T-helper 1 cell (primary cell): ENCODE data around the gene XBP1.
"Not testable (repeated sequence)": the region's sequence is repeated elsewhere in the genome, so short reads cannot be mapped to it uniquely, and the experiment has no call there.

Experiments
- DNase-seq, 5 donors: peaks; one replicate each; pipeline ENCODE4 v3.0.0-alpha.2; 2012 to 2020
- total RNA-seq, 4 donors: gene quantifications; one replicate each; lab custom pipeline; 2026; lab: John Stamatoyannopoulos, UW

Gene XBP1
- 182 to 353 (median 278) reads per million in 4 donors for total RNA-seq

DNA sequence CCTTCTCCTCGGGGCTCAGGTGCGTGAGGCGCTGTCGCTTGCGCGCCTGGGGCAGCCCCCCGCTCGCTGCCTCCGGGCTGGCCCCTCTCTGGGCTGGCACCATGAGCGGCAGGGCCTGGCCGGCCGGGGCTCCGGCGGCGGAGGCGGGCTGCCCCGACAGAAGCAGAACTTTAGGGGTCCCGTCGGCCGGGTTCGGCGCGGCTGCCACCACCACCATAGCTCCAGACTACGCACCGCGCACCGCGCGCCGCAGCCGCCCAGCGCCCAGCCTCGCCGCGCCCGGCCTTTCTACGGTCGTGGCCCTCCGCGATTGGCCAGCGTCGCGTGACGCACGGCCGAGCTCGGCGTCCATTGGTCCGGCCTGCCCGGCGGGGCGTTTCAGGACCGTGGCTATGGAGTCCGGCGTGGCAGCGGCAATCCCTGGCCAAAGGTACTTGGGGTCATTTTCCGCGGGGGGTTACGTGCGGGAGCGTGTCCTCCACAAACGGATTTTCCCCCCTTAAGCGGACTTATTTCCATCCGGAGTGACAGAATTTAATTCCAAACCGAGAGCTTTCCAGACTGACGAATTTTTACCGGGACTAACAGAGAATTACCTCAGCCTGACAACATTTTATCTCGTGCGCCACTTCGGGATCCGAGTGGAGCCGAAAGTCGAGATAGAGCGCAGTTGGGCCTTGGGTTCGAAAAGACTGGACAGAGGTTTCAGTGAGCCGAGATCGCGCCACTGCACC lies at the start of gene XBP1:
TSS of gene XBP1 (minus strand) at position 262 of the 734 bp plus-strand sequence.
- DNase-seq = peak; percentile 78 to 93 (median 83)

DNA sequence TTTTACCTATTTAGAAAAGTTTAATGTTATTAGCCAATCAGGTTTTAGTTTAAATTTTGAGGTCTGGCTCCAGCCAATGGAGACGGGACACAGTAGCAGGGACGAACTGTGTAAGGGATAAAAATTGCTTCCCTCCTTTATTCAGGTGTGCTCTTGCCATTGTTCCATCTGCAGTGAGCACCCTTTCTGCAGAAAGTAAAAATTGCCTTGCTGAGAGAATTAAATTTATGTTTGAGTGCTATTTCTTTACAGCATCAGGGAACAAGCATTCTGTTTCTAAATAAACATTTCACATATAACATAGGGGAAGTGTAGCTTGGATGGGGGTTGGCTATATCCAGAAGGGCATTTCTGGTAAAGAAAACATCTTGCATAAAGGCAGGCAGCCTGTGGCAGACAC lies 46.6 kb upstream of the XBP1 start:
- no peak for DNase-seq

DNA sequence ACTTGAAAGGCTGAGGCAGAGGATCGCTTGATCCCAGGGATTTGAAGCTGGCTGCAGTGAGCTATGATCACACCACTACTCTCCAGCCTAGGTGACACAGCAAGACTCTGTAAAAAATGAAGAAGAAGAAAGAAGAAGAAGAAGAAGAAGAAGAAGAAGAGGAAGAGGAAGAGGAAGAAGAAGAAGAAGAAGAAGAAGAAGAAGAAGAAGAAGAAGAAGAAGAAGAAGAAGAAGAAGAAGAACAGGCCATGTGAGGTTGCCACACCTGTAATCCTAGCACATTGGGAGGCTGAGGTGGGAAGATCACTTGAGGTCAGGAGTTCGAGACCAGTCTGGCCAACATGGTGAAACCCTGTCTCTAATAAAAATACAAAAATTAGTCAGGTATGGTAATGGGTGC lies 43.9 kb upstream of the XBP1 start:
- DNase-seq = not testable (repeated sequence)

DNA sequence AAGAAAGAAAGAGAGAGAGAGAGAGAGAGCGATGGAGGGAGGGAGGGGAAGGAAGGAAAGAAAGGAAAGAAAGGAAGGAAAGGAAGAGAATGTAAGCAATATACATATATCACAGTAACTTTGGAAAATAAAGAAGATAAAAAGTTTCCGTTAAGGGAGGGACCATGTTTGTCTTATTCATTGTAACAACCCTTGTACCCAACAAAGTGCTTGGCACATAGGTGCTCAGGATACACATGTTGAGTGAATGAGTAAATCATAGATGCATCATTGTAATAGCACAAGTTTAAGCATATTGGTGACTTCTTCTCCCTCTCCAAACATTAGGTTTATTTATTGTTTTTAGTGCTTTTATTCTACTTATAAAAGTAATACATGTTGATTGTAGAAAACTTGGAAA lies 43.3 kb upstream of the XBP1 start:
- DNase-seq = no peak

DNA sequence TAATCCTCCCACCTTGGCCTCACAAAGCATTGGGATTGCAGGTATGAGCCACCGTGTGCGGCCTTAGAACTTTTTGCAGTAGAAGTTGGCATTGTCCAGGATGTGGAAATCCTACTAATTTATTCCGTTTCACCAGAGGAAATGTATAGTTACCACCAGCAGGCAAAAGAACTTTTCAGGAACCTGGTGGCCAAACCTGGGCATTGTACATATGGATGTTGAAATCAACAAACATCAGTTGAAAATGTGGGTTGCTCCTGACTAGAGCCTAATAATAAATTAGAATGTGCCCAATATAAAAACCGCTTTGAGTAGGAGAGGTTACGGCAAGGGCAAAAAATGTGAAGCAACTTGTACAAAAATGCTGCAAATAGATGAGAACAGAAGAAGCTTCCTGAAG lies 40.7 kb upstream of the XBP1 start:
- no peak for DNase-seq

DNA sequence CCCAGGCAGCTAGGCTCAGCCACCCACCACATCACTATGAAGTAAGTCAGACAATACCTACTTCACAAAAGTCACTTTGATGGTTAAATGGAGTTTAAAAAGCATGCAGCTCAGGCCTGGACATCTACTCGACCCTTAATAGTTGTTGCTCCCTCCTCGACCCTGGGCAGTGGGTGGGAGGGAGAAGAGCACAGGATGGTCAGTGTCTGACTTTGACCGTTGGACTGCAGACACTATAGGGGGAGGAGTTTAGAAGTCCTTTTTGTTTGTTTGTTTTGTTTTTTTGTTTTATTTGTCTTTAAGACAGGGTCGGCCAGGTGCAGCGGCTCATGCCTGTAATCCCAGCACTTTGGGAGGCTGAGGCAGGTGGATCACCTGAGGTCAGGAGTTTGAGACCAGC lies 38.6 kb upstream of the XBP1 start:
- DNase-seq = no peak

DNA sequence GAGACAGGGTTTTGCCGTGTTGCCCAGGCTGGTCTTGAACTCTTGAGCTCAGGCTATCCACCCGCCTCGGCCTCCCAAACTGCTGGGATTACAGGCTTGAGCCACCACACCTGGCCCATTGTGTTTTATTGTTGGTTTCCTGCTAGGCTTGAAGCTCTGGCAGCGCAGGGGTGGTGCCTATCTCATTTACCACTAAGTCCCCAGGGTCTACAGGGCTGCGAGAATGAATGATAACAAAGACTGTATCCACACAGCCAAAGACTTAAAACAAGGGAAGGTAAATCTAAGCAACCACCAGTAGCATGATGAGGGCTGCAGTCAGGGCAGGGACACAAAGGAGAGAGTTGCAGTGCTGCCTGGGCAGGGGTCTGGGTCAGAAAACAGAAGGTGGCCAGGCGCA lies 37.3 kb upstream of the XBP1 start:
- no peak for DNase-seq

DNA sequence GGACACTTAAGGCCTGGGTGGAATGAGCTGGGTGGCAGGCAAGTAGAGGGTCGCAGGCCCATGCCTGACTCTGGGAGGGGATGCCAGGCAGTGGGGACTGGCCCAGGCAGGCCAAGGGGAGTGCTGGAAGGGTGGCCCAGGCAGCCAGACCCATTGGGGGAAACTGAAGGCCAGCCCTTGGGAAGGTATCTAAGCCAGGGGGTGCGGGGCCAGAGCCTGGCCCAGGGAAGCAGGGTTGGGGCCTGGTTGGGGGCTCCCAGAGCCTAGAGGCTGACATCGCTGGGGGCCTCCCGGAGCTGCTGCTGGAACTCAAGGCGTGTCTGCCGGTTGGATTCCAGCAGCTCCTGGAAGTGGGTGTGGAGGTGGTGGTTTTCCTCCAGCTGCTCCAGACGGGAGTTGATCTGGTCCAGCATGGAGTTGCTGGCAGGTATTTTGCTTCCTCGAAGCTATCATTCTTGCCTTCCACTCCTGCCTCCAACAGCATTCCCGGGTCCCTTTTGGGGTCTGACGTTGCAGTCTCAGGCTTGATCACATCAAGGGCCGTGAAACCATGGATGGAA lies 35.3 kb upstream of the XBP1 start:
- DNase-seq = no peak

DNA sequence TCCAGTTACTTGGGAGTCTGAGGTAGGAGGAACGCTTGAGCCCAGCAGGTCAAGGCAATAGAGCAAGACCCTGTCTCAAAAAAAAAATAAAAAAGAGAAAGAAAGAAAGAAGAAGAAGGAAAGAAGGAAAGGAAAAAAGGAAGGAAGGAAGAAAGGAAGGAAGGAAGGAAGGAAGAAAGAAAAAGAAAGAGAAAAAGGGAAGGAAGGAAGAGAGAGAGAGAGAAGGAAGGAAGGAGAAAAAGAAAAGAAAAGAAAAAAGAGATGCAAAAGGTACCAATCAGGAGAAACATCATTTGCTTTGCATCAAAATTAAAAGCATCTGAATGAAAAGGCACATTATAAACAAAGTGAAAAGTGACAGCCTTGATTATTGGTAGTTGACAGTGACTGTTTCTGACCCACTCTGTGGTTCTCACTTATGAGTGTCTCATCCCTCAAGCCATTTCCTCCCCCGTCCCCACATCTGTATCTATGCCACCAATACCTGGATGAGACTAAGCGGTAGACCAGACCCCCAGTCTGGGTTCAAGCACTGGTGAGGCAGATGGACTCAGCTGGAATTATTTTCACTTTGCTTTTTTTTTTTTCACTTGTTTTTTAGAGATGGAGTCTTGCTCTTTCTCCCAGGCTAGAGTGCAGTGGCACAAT lies 33.0 kb upstream of the XBP1 start:
- DNase-seq = no peak

DNA sequence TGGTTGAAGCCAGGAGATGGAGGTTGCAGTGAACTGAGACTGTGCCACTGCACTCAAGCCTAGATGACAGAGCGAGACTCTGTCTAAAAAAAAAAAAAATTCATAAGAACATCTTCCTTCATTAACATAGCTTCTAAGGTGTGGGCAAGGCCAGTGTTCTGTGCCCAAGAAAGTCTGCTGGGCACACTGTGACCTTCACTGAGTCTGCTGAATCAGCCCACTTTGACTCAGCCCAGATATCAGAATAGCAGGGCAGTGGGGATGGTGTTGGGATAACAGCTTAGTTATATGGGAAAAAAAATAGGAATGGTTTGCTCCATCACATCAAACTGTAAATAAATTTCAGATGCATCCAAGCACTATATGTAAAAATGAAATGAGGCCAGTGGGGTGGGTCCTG lies 32.4 kb upstream of the XBP1 start:
- no peak for DNase-seq

DNA sequence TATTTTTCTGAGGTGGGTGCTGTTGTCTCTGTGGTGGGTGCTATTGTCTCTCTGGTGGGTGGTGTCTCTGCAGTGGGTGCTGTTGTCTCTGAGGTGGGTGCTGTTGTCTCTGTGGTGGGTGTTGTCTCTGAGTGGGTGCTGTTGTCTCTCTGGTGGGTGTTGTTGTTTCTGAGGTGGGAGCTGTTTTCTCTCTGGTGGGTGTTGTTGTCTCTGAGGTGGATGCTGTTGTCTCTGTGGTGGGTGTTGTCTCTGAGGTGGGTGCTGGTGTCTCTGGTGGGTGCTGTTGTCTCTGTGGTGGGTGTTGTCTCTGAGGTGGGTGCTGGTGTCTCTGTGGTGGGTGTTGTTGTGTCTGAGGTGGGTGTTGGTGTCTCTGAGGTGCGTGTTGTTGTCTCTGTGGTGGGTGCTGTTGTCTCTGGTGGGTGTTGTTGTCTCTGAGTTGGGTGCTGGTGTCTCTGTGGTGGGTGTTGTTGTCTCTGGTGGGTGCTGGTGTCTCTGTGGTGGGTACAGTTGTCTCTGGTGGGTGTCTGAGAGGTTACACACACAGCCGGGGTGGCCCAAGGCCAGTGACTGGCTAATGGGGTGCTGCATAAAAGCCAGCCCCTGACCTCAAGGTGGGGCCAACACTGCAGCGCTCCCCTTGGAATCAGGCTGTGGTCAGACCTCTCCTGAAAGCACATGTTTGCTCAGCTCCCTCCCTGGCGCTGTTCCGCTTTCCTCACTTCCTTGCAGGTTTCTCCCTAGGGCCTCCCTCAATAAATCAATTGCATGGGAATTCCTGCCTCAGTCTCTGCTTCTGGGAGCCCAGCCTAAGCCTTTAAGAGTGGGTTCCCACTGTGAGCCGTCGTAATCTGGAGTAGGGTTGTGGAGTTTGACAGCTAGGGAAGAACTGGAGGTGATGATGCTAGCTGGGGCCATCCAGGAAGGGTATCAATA lies 31.0 kb upstream of the XBP1 start:
- DNase-seq = no peak

DNA sequence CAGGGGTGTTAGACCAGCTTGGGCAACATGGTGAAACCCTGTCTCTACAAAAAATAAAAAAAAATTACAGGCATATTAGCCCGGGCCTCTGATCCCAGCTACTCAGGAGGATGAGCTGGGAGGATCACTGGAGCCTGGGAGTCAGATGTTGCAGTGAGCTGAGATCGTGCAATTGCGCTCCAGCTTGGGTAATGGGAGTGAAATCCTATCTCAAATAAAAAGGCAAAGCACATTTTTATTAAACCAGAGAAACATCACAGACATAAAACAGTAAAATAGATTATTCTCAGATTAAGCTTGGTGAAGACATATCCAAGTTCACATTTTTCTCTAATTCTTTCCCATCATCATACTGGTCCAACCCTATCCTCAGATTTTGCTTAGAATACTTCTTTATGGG lies 30.1 kb upstream of the XBP1 start:
- DNase-seq = no peak

DNA sequence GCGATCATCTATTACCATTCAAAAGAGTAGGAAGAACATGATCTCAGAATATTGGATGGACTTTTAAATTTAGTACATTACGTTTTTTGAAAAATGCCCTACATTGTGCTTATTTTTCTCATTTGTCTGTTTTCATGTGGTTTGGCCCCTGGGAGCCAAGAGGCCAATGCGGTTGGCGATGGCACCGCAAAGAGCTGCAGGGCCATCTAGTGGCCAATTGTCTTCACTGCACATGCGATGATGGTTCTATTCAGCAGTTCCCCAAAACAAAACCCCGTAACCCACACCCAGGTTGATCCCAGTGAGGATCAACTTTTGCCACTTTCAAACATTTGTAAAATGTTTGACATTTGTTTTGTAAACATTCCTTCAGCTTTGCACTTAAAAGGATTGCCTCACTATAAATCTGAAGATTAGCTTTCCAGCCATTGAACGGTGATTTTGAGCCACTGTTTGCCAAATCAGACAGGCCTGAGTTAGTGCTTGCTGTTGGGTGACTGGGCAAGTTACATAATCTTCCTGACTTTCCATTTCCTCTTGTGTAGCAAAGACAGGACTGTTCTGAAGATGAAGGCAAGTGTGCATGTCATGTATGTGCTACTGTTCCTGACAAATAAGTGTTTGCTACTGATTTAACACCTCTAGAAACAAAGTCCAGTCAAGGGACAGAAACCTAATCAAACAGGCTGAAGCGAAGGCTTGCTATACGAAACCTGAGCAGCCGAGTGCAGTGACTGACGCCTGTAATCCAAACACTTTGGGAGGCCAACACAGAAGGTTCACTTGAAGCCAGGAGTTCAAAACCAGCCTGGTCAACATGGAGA lies 29.2 kb upstream of the XBP1 start:
- peak; percentile 37 to 83 (median 60) for DNase-seq

DNA sequence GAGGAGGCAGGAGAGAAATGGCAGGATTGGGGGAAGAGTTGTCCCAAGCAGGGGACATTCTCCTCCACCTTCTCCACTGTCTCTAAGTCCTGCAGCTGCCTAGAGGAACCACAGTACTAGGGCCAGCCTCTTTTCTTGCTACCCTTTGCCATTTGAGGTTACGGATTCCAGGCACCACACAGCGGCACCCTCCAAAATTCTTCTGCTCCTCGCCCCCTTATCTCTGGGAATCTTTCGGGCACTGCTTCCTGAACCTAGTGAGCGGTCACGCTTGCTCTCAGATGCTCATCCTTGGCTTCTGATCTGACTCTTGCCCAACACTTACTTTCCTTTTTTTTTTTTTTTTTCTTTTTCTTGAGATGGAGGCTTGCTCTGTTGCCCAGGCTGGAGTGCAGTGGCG lies 26.6 kb upstream of the XBP1 start:
- DNase-seq = no peak

DNA sequence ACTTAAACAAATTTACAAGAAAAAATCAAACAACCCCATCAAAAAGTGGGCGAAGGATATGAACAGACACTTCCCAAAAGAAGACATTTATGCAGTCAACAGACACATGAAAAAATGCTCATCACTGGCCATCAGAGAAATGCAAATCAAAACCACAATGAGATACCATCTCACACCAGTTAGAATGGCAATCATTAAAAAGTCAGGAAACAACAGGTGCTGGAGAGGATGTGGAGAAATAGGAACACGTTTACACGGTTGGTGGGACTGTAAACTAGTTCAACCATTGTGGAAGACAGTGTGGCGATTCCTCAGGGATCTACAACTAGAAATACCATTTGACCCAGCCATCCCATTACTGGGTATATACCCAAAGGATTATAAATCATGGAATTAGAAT lies 26.1 kb upstream of the XBP1 start:
- not testable (repeated sequence) for DNase-seq

DNA sequence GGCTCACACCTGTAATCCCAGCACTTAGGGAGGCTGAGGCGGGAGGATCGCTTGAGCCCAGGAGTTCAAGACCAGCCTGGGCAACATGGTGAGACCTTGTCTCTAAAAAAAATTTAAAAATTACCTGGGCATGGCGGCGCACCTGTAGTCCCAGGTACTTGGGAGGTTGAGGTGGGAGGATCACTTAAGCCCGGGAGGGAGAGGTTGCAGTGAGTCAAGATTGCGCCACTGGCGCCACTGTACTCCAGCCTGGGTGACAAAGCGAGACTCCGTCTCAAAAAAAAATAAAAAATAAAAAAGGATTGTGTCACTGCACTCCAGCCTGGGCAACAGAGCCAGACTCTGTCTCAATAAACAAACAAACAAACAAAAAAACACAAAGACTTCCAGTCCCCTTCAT lies 24.1 kb upstream of the XBP1 start:
- DNase-seq = not testable (repeated sequence)

DNA sequence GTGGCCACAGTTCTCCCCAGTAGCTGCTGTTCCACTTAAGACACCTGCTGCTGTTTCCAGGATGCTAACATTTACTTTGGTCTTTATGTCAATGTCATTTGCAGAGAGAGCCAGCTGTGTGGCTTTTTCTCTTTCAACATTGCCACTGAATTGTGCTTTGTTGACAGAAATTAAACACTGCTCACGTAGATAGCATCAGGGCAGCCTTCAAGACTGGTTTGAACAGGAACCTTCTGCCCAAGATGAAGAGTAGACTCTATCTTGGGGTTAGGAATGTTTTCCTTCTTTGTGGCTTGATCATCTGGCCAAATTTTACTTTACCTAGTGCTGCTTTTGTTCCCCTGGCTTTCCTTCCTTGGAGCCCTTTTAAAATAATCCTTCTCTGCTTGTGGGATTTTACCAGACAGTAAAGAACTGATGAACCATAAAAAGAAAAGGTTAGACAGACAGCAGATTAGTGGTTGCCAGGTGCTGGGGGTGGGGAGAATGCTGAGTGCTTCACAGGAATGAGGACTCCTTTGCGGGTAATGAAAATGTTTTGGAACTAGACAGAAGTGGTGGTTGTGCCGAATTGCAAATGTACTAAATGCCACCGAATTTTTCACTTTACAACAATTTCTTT lies 22.7 kb upstream of the XBP1 start:
- DNase-seq = peak in 2 of 5 donors; percentile 13 to 84

DNA sequence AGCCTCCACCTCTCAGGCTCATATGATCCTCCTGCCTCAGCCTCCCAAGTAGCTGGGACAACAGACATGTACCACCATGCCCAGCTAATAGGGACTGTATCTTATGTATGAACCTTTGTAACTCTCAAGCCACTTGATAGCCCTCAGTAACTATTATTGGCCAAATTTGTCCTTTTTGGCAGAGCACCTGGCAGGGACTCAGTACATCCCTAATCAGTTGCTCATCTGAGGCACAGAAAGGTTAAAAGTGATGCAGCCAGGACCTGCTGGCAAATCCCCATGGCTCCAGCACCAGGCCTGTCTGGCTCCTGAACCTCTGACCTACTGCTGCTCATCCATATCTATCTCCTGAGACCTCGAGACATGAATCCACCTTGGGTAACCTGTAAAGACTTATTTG lies 21.1 kb upstream of the XBP1 start:
- no peak for DNase-seq

DNA sequence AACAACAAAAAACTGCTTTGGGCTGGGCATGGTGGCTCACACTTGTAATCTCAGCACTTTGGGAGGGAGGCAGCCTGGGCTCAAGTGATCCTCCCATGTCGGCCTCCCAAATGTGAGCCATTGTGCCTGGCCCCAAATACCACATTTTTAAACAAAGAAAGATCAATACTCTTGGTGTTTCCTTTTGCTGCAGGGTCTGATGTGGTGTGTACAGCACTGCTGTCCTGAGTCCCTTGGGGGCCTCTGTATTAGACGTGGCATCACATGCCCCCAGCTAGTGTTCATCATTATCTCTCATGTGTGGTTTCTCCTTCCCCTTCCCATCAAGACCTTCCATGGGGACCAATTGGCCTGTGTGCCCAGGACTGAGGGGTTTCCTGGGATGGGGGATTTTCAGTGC lies 20.5 kb upstream of the XBP1 start:
- no peak for DNase-seq

DNA sequence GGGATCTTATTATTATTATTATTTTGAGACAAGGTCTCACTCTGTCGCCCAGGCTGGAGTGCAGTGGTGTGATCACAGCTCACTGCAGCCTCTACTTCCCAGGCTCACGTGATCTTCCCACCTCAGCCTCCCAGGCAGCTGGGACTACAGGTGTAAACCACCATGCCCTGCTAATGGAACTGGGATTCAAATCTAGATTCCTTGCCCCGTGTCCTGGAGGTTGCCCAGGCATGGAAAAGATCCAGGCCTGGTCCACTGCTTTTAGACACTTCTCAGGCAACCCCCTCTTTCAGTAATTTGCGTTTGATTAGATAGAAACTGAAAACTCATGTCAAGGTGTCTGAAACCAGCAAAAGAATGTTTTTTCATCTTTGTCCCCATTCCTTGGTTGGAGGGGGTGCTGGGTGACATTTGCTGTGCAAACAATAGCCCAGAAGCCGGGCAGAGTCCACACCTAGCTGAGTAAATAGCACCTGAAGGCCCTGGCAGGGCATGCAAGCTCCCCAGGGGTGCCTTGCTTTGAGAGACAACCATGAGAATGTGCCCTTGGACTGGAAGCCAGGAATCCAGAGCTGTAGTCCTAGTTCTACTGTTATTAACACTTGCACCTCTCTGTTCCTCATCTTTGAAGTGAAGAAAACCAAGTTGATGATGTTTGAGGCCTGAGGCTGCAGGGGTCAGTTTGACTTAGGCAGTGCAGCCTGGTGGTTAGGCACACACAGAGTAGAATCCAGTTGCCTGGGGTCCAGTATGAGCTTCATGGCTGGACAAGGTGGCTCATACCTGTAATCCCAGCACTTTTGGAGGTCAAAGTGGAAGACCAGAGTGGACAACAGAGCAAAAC lies 19.1 kb upstream of the XBP1 start:
- DNase-seq = no peak
